ENCODE measurements around the gene FLT1. TPM values are rescaled to one million over a fixed set of nuclear protein-coding genes. Genes with fewer than 3 reads are reported as not detected.

FLT1 gene
- total RNA-seq, 6 experiments from 2014 or later = 80.5 to 118 (median 91.0) TPM

- Mint-ChIP-seq H3K36me3 (ENCODE audit: low read depth) (peaks cover 13% of the 10 kb centered on the region), H3K4me3 (no peak overlapping the region), H3K27ac (no peak overlapping the region; the same call in 1 of the 2 replicates), H3K9me3 (no peaks in the 10 kb centered on the region), H3K4me1 (ENCODE audit: low read depth) (peaks cover 14% of the 10 kb centered on the region), H3K27me3 (ENCODE audit: insufficient read depth) (peaks cover 2% of the 10 kb centered on the region; the same call in 1 of the 2 replicates)
- no peak for TF ChIP-seq CTCF (IDR thresholded peaks at IDR 0.05)
- DNase-seq = no peak
Observed at GRCh38 chr13:28435917-28436316, 59.0 kb downstream of the FLT1 start.

- Mint-ChIP-seq H3K27me3 (ENCODE audit: insufficient read depth) (peaks cover 2% of the 10 kb centered on the region; the same call in 1 of the 2 replicates), H3K36me3 (ENCODE audit: low read depth) (peaks cover 13% of the 10 kb centered on the region), H3K4me1 (ENCODE audit: low read depth) (peaks cover 15% of the 10 kb centered on the region), H3K9me3 (no peaks in the 10 kb centered on the region), H3K4me3 (no peak overlapping the region), H3K27ac (peak overlapping the region; percentile 55)
- TF ChIP-seq CTCF (IDR thresholded peaks at IDR 0.05) = no peak
- DNase-seq = no peak
Observed at GRCh38 chr13:28434926-28435325, 60.0 kb downstream of the FLT1 start.

- H3K9me3 Mint-ChIP-seq = no peaks in the 10 kb centered on the region
- H3K36me3 Mint-ChIP-seq (ENCODE audit: low read depth) = peaks cover 25% of the 10 kb centered on the region
- no peak overlapping the region for H3K27ac Mint-ChIP-seq
- peaks cover 26% of the 10 kb centered on the region for H3K4me1 Mint-ChIP-seq (ENCODE audit: low read depth)
- TF ChIP-seq CTCF (IDR thresholded peaks at IDR 0.05) = no peak
- no peaks in the 10 kb centered on the region for H3K27me3 Mint-ChIP-seq (ENCODE audit: insufficient read depth)
- H3K4me3 Mint-ChIP-seq = no peak overlapping the region
- no peak for DNase-seq
Observed at GRCh38 chr13:28432816-28433560, 61.9 kb downstream of the FLT1 start.

- H3K27ac Mint-ChIP-seq = peak overlapping the region; percentile 72
- no peak for DNase-seq
- H3K4me1 Mint-ChIP-seq (ENCODE audit: low read depth) = peaks cover 46% of the 10 kb centered on the region
- no peak overlapping the region for H3K4me3 Mint-ChIP-seq
- H3K36me3 Mint-ChIP-seq (ENCODE audit: low read depth) = peaks cover 42% of the 10 kb centered on the region
- no peak for TF ChIP-seq CTCF (IDR thresholded peaks at IDR 0.05)
- peaks cover 2% of the 10 kb centered on the region for H3K27me3 Mint-ChIP-seq (ENCODE audit: insufficient read depth)
- H3K9me3 Mint-ChIP-seq = no peaks in the 10 kb centered on the region
Observed at GRCh38 chr13:28429685-28430290, 65.1 kb downstream of the FLT1 start.

- no peak for DNase-seq
- H3K4me3 Mint-ChIP-seq = no peak overlapping the region
- H3K27me3 Mint-ChIP-seq (ENCODE audit: insufficient read depth) = peaks cover 2% of the 10 kb centered on the region
- TF ChIP-seq CTCF (IDR thresholded peaks at IDR 0.05) = no peak
- H3K9me3 Mint-ChIP-seq = no peaks in the 10 kb centered on the region
- no peak overlapping the region for H3K27ac Mint-ChIP-seq
- peaks cover 42% of the 10 kb centered on the region for H3K36me3 Mint-ChIP-seq (ENCODE audit: low read depth)
- H3K4me1 Mint-ChIP-seq (ENCODE audit: low read depth) = peaks cover 44% of the 10 kb centered on the region
Observed at GRCh38 chr13:28429096-28429495, 65.8 kb downstream of the FLT1 start.
